ENCODE results near the gene BMPR1A.

Gene BMPR1A

DNA sequence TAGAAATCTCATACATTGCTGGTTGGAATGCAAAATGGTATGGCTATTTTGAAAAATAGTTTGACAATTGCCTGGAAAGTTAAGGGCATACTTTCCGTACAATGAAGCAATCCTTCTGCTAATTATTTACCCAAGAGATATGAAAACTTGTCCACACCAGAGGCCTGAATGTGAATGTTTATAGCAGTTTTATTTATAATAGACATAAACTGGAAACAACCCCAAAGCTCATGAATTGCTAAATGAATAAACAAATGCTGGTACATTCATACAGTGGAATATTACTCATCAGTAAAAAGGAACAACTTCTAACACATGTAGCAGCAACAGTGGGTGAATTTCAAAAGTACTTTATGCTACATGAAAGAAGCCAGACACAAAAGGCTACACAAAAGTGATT is 158.3 kb downstream of the BMPR1A start:
- no peak for DNase-seq (ENCODE audit: low spot score)
- TF ChIP-seq, protein P1, sequence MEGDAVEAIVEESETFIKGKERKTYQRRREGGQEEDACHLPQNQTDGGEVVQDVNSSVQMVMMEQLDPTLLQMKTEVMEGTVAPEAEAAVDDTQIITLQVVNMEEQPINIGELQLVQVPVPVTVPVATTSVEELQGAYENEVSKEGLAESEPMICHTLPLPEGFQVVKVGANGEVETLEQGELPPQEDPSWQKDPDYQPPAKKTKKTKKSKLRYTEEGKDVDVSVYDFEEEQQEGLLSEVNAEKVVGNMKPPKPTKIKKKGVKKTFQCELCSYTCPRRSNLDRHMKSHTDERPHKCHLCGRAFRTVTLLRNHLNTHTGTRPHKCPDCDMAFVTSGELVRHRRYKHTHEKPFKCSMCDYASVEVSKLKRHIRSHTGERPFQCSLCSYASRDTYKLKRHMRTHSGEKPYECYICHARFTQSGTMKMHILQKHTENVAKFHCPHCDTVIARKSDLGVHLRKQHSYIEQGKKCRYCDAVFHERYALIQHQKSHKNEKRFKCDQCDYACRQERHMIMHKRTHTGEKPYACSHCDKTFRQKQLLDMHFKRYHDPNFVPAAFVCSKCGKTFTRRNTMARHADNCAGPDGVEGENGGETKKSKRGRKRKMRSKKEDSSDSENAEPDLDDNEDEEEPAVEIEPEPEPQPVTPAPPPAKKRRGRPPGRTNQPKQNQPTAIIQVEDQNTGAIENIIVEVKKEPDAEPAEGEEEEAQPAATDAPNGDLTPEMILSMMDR (IDR thresholded peaks at IDR 0.05; ENCODE audit: poor library complexity, severe bottlenecking) = no peak
- no peaks in the 10 kb centered on the region for H3K4me1 ChIP-seq (ENCODE audit: insufficient read depth, poor library complexity, severe bottlenecking)
- H3K4me3 ChIP-seq (ENCODE audit: severe bottlenecking) = no peak overlapping the region
- H3K27ac ChIP-seq (ENCODE audit: poor library complexity, severe bottlenecking) = no peak overlapping the region
- no peak for ATAC-seq (ENCODE audit: low read depth)
- no peaks in the 10 kb centered on the region for H3K9me3 ChIP-seq (ENCODE audit: severe bottlenecking)
- H3K36me3 ChIP-seq (ENCODE audit: low read depth) = peaks cover 45% of the 10 kb centered on the region
- H3K27me3 ChIP-seq (ENCODE audit: insufficient read depth, poor library complexity, severe bottlenecking) = no peaks in the 10 kb centered on the region

DNA sequence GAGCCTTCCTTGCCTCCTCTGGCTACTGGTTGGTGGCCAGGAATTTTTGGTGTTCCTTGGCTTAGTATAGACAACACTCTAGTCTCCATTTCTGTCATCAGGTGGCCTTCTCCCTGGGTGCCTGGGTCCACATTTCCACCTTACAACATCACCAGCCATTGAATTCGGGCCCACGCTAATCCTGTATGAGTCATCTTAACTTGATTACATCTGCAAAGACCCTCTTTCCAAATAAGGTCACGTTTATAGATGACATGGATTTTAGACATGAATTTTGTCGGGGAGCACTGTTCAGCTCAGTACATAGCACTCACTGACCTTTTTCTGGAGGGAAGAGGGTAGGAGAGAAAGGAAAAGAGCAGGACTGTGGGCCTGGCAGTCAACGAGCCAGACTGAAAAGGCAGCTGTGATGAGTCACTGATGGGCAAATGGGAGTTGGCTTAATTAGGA is 161.6 kb downstream of the BMPR1A start:
- Histone ChIP-seq H3K27ac (ENCODE audit: poor library complexity, severe bottlenecking) (no peak overlapping the region), H3K36me3 (ENCODE audit: low read depth) (peaks cover 61% of the 10 kb centered on the region), H3K4me3 (ENCODE audit: severe bottlenecking) (no peak overlapping the region), H3K27me3 (ENCODE audit: insufficient read depth, poor library complexity, severe bottlenecking) (no peaks in the 10 kb centered on the region), H3K4me1 (ENCODE audit: insufficient read depth, poor library complexity, severe bottlenecking) (no peaks in the 10 kb centered on the region), H3K9me3 (ENCODE audit: severe bottlenecking) (no peaks in the 10 kb centered on the region)
- ATAC-seq (ENCODE audit: low read depth) = no peak
- TF ChIP-seq, protein P1 (IDR thresholded peaks at IDR 0.05; ENCODE audit: poor library complexity, severe bottlenecking) = no peak
- no peak for DNase-seq (ENCODE audit: low spot score)

DNA sequence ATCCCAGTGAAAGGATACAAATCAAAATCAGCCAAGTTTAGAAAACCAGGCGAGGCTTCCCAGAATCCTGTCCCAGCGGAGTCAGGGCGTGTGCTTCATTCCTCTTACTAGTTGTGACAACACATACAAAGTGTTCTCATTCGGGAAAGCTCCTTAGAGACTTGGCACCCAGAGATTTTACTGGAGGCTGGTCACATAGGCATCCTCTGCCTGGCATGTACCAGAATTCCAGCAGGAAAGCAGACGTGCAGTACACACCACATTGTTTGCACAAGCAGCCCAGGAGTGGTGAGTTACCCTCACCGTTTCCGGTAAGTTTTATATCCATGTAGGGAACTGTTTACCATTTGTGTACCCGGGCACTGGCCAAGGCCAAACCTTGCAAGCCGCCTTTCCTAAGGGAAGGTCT is 166.1 kb downstream of the BMPR1A start:
- Histone ChIP-seq H3K9me3 (ENCODE audit: severe bottlenecking) (no peaks in the 10 kb centered on the region), H3K4me1 (ENCODE audit: insufficient read depth, poor library complexity, severe bottlenecking) (no peaks in the 10 kb centered on the region), H3K27ac (ENCODE audit: poor library complexity, severe bottlenecking) (no peak overlapping the region), H3K4me3 (ENCODE audit: severe bottlenecking) (no peak overlapping the region), H3K36me3 (ENCODE audit: low read depth) (peaks cover 51% of the 10 kb centered on the region), H3K27me3 (ENCODE audit: insufficient read depth, poor library complexity, severe bottlenecking) (no peaks in the 10 kb centered on the region)
- no peak for ATAC-seq (ENCODE audit: low read depth)
- no peak for DNase-seq (ENCODE audit: low spot score)
- TF ChIP-seq, protein P1 (IDR thresholded peaks at IDR 0.05; ENCODE audit: poor library complexity, severe bottlenecking) = no peak

DNA sequence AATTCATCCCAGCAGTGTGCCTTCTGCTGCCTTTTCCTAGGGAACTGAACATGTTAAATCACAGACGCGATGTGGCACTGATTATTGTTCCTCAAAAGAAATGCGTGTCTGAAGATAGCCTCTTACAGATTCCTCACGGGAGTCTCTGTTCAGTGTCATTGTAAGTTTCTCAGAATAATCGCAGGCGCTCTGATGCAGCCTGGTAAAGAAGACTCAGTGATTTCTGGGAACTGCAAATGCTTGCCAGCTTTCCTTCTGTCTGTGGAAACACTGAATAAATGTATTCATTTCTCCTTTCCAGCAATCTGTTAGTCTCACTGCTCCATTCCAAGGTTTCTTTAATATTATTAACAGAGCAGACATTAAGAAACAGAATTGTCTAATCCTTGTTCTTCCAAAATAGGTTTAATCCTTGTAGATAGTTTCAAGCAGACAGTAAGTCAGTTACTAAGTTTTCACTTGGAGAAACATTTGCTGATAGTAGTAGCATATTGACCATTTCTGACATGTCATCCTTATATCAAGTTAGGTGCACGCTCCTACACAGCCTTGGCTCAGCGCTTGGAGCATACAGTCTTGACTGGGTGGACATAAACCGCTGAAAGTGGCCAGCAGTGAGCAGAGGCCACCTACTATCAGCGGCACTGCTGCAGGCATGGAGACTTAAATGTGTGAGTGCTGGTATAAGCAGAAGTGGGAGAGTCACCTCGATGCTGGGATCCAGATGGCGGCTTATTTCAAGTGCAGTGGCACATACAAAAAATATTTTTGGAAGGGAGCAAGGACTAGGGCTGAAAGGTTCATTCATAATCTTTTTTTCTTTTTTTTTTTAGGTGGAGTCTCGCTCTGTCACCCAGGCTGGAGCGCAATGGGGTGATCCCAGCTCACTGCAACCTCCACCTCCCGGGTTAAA is 173.3 kb downstream of the BMPR1A start:
- Histone ChIP-seq H3K4me3 (ENCODE audit: severe bottlenecking) (no peak overlapping the region), H3K27ac (ENCODE audit: poor library complexity, severe bottlenecking) (no peak overlapping the region), H3K4me1 (ENCODE audit: insufficient read depth, poor library complexity, severe bottlenecking) (no peaks in the 10 kb centered on the region), H3K27me3 (ENCODE audit: insufficient read depth, poor library complexity, severe bottlenecking) (no peaks in the 10 kb centered on the region), H3K36me3 (ENCODE audit: low read depth) (peaks cover 11% of the 10 kb centered on the region), H3K9me3 (ENCODE audit: severe bottlenecking) (no peaks in the 10 kb centered on the region)
- TF ChIP-seq, protein P1 (IDR thresholded peaks at IDR 0.05; ENCODE audit: poor library complexity, severe bottlenecking) = no peak
- DNase-seq (ENCODE audit: low spot score) (no peak), ATAC-seq (ENCODE audit: low read depth) (no peak)

DNA sequence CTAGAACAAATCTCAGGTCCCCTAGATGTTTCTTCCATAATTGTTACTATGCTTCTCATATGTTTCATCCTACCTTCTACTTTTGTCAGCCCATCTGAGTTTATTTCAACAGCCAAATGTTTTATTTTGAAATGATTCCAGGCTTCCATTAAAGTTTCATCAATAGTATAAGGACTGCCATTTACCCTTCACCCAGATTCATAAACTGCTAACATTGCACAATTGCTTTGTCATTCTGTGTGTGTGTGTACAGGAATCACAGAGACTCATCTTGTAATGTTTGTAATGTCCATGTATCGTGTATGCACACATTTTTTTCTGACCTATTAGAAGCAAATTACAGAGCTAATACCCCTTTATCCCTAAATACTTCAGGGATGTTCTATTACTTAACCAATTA is 175.5 kb downstream of the BMPR1A start:
- ATAC-seq (ENCODE audit: low read depth) (no peak; the same call in 2 of the 3 replicates), DNase-seq (ENCODE audit: low spot score) (no peak)
- Histone ChIP-seq H3K4me1 (ENCODE audit: insufficient read depth, poor library complexity, severe bottlenecking) (no peaks in the 10 kb centered on the region), H3K9me3 (ENCODE audit: severe bottlenecking) (no peaks in the 10 kb centered on the region), H3K27ac (ENCODE audit: poor library complexity, severe bottlenecking) (no peak overlapping the region), H3K36me3 (ENCODE audit: low read depth) (0 out of 2 replicates have a peak, but pooled peaks cover 5% of the 10 kb centered on the region), H3K4me3 (ENCODE audit: severe bottlenecking) (no peak overlapping the region), H3K27me3 (ENCODE audit: insufficient read depth, poor library complexity, severe bottlenecking) (no peaks in the 10 kb centered on the region)
- TF ChIP-seq, protein P1 (IDR thresholded peaks at IDR 0.05; ENCODE audit: poor library complexity, severe bottlenecking) = no peak

All from RWPE2 (cell line).